T-helper 17 cell (primary cell): ENCODE measurements around the gene FRMD4A. TPM values are rescaled to one million over a fixed set of nuclear protein-coding genes. Genes with fewer than 3 reads are reported as not detected.

ENCODE experiments used
- ATAC-seq: fragments of 150-1000 bp; cut with Tn5 transposase; 2 replicates; pipeline ENCODE4 v1.10.0; 2021; ENCODE audit warnings: mild to moderate bottlenecking, moderate library complexity
- DNase-seq, 3 donors: peaks; one replicate each; pipeline versions ENCODE4 v3.0.0 to v3.0.0-alpha.2; 2020 to 2021
- H3K9me3 ChIP-seq: one replicate; pipeline ENCODE4 v1.7.0; 2013; ENCODE audit warnings: low read length, mild to moderate bottlenecking; ENCODE audit not compliant: control insufficient read depth, poor library complexity, severe bottlenecking
- H3K27ac Mint-ChIP-seq: one replicate; pipeline ENCODE4 v1.8.0; 2022; ENCODE audit warnings: mild to moderate bottlenecking, moderate library complexity, mixed read lengths
- H3K27me3 Mint-ChIP-seq: one replicate; pipeline ENCODE4 v1.8.0; 2022; ENCODE audit warnings: mixed read lengths
- H3K36me3 Mint-ChIP-seq: one replicate; pipeline ENCODE4 v1.8.0; 2022; ENCODE audit warnings: low read depth, mixed read lengths
- H3K4me1 Mint-ChIP-seq: one replicate; pipeline ENCODE4 v1.8.0; 2022; ENCODE audit warnings: mild to moderate bottlenecking, mixed read lengths
- H3K4me3 Mint-ChIP-seq: one replicate; pipeline ENCODE4 v1.8.0; 2022; ENCODE audit warnings: mild to moderate bottlenecking, moderate library complexity, mixed read lengths
- total RNA-seq, 4 donors: library from RNA in 2 of 4; stranded (reverse) in 2 of 4; gene quantifications; one replicate each; pipeline ENCODE4 v1.2.3 and lab custom pipeline; 2022 to 2026

Gene FRMD4A
- total RNA-seq, 2 donors from 2014 or later = 1.3 to 2.7 TPM

- Mint-ChIP-seq H3K36me3 (peaks cover 2% of the 10 kb centered on the region), H3K4me1 (peaks cover 2% of the 10 kb centered on the region), H3K4me3 (no peak overlapping the region), H3K27ac (no peak overlapping the region), H3K27me3 (peaks cover 48% of the 10 kb centered on the region)
- ATAC-seq (no peak), DNase-seq (no peak)
- no peaks in the 10 kb centered on the region for H3K9me3 ChIP-seq
These were observed 230.8 kb downstream of the FRMD4A start for GRCh38 chr10:14099885-14100284.

GRCh38 chr10:14093730-14094484, 236.8 kb downstream of the FRMD4A start:
- no peak for DNase-seq

DNA sequence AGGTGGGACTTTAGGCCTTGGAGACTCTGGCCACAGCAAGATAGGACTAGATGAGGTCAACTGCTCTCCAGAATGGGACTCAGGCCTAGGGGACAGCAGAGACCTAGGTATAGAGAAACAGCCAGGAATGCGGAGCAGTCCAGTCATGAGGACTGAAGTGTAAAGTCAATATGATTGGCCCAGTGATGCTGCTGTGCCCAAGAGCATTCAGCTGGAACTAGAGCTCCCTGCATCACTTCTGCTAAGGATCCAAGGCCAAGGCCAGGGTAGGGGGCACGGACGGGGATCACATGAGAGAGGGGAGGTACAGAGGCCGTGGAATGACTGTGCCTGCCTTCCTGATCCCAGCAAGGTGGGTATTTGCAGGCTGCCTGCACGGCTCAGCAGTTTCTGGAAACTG, 237.9 kb downstream of the FRMD4A start:
- ATAC-seq = no peak
- no peaks in the 10 kb centered on the region for H3K9me3 ChIP-seq
- no peak for DNase-seq
- Mint-ChIP-seq H3K4me3 (no peak overlapping the region), H3K36me3 (peaks cover 4% of the 10 kb centered on the region), H3K4me1 (peaks cover 3% of the 10 kb centered on the region), H3K27me3 (no peaks in the 10 kb centered on the region), H3K27ac (peak overlapping the region; percentile 16)

More at GRCh38 chr10:14093730-14094484, 236.8 kb downstream of the FRMD4A start:
- no peak for ATAC-seq
- Mint-ChIP-seq H3K27ac (peak overlapping the region; percentile 16), H3K4me3 (no peak overlapping the region), H3K4me1 (peaks cover 3% of the 10 kb centered on the region), H3K27me3 (peaks cover 7% of the 10 kb centered on the region), H3K36me3 (peaks cover 4% of the 10 kb centered on the region)
- H3K9me3 ChIP-seq = no peaks in the 10 kb centered on the region

DNA sequence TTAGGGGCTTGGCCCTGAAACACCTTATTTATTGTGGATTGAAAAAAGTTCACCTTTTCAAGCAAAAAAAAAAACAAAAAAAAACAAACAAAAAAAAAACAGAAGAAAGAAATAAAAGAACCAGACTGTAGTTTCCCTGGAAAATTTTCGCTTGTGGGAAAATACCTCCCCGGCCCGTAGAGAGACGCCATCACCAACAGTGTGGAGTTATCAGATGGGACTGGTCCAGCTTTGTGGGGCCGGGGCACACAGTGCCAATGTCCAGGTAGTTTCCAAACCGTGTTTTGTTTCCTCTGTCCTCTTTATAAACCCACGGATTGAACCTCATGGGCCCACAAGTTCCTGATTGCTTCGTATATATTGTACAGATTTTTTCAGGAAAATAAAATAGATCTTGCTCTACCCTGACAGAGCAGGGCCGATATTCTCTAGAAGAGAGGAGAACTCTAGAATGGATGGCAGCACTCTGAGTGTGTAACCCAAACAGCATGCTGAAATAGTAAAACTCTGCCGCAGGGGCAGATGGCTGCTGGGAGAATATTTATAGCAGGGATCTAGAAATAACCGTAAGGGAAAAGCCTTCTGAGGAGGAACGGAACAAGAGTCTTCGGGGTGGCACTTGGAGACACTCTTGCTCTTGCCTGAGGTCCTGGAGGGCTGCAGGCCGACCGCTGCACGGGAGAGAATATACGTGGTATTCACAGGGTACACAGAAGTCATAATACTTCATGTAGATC, 241.0 kb downstream of the FRMD4A start:
- ATAC-seq (no peak), DNase-seq (no peak)
- H3K9me3 ChIP-seq = no peaks in the 10 kb centered on the region
- Mint-ChIP-seq H3K4me1 (peaks cover 3% of the 10 kb centered on the region), H3K4me3 (no peak overlapping the region), H3K36me3 (peaks cover 4% of the 10 kb centered on the region), H3K27me3 (peaks cover 11% of the 10 kb centered on the region), H3K27ac (peak overlapping the region; percentile 91)

DNA sequence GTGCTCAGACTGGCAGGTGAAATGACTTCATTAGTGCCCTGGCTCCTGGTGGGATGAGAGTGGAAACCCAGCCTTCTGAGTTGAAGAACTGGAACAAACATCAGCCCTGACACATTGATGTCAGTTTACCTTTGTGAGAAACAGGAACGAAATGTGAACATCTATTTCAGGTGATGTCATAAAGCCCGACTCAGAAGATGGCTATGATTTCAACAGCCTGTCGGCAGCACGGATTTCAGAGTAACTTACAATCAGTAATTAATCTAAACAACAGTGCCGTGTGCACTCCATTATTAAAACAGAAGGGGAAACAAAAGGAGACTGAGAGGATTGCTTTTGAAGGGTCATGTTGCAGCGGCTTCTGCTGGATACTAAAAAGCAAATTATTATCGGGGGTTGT, 243.2 kb downstream of the FRMD4A start:
- H3K36me3 Mint-ChIP-seq = peaks cover 4% of the 10 kb centered on the region
- H3K4me1 Mint-ChIP-seq = peaks cover 3% of the 10 kb centered on the region
- H3K27ac Mint-ChIP-seq = no peak overlapping the region
- DNase-seq = no peak
- H3K4me3 Mint-ChIP-seq = no peak overlapping the region
- ATAC-seq = no peak
- H3K27me3 Mint-ChIP-seq = peaks cover 16% of the 10 kb centered on the region
- no peaks in the 10 kb centered on the region for H3K9me3 ChIP-seq

DNA sequence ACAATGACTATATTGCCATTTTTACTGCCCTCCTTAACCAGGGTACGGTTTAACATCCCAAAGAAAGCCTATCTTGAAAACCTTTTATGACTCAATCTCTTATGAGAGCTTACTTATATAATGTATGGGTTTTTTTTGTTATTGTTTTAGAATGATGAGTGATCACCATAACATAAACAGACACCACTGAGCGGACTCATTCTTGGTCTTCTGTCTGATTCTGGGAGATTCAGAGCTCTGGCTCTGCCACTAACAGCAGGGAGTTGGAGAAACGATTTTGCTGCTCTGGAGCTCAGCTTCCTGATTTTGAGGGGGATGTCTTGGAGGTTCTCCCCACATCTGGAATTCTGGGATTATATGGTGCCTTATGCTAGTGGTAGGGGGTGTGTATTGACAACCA, 244.1 kb downstream of the FRMD4A start:
- ATAC-seq = no peak
- peaks cover 4% of the 10 kb centered on the region for H3K36me3 Mint-ChIP-seq
- H3K27ac Mint-ChIP-seq = no peak overlapping the region
- H3K27me3 Mint-ChIP-seq = peaks cover 16% of the 10 kb centered on the region
- no peak overlapping the region for H3K4me3 Mint-ChIP-seq
- no peaks in the 10 kb centered on the region for H3K9me3 ChIP-seq
- no peak for DNase-seq
- peaks cover 3% of the 10 kb centered on the region for H3K4me1 Mint-ChIP-seq

DNA sequence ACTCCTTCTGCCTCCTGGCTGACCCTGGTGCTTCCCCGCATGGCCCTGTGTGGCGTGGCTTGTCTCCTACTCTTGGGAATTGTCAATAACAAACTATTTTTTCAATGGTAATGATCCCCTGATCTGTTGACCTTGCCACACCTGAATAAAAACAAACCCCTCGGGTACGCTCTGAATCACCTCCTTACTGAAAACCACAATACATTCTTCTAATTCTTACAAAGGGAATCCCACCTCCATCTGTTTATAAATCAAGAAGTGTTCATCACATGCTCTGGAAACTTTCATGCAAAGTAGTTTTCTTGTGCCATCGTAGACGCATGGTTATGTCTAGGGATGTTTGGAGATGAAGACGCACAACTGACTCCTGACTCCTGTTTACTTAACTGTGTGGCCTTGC, 245.8 kb downstream of the FRMD4A start:
- no peaks in the 10 kb centered on the region for H3K9me3 ChIP-seq
- ATAC-seq (no peak), DNase-seq (no peak)
- Mint-ChIP-seq H3K4me3 (no peak overlapping the region), H3K36me3 (no peaks in the 10 kb centered on the region), H3K27ac (no peak overlapping the region), H3K27me3 (peaks cover 23% of the 10 kb centered on the region), H3K4me1 (no peaks in the 10 kb centered on the region)

DNA sequence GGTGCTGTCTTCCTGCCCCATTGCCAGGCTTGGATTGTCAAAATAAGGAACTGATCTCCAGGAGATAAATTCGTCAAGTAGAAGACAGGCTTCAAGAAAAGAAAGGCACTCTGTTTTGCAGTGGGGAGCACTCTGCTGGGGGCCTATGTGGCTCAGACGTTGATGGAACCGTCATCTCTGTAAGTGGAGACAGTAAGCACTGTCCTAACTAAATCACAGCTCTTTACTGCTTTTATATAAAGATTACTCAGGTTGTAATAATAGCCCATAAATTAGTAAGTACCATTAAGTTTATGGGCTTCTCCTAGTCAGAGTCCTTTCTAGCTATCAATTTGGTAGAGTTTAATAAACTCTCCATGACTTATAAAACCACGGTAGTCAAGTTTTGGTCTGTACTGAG, 249.9 kb downstream of the FRMD4A start:
- no peak overlapping the region for H3K4me3 Mint-ChIP-seq
- no peak overlapping the region for H3K27ac Mint-ChIP-seq
- H3K9me3 ChIP-seq = peaks cover 5% of the 10 kb centered on the region
- H3K27me3 Mint-ChIP-seq = peaks cover 41% of the 10 kb centered on the region
- DNase-seq (no peak), ATAC-seq (no peak)
- no peaks in the 10 kb centered on the region for H3K36me3 Mint-ChIP-seq
- H3K4me1 Mint-ChIP-seq = no peaks in the 10 kb centered on the region

DNA sequence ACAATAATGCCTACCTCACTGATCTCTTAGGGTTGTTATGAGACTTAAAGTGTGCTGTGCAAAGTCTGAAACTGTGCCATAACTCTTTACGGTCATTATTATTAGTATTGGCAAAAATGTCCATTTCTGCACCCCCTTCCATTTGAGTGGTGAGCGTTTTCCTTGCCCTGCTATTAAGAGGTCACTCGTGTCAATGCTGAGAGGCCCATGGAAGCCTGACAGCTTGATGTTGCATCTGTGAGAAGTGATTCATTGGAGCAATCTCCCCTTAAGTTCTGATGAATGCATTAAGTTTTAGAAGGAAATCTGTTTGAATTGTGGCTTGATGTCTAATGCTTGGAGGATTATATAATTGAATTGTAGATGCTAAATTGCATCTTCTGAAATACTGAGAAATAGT, 253.3 kb downstream of the FRMD4A start:
- no peak overlapping the region for H3K27ac Mint-ChIP-seq
- peaks cover 39% of the 10 kb centered on the region for H3K27me3 Mint-ChIP-seq

DNA sequence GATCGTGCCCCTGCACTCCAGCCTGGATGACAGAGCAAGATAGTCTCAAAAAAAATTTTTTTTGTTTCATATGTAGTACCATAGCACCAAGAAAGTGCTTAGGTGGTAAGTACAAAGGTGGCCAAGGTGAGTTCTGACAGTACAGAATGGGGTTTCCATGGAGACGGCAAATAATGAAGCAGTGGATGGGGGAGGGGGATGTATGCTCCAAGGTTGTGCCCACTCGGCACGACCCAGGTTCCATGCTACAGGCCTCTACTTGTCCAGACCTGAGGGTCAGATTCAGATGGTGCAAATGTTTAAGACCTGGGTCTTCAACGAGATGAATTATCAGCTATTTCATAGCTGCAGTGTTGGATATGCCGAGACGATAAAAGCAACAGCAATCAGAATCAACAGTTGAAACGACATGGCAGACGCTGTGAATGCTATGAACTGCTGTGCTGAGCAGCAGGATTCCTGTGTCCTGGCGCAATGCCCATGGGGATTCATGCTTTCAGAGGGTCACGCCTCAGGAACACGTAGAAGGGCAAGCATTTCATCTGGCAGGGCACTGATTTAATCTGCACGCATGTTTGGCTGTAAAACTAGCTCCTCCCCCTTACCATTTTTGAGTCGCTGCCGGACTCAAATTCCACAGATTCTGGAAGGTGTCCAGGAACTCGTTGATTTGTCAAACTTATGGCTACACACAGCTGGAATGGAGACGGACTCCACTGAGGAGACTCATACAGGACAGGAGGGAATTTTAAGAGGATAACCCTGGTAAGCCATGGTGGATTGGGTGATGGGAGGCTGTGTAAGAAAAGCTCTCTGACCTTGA, 256.5 kb downstream of the FRMD4A start:
- no peaks in the 10 kb centered on the region for H3K4me1 Mint-ChIP-seq
- H3K9me3 ChIP-seq = peaks cover 9% of the 10 kb centered on the region
- no peak overlapping the region for H3K27ac Mint-ChIP-seq
- peaks cover 38% of the 10 kb centered on the region for H3K27me3 Mint-ChIP-seq
- DNase-seq (no peak), ATAC-seq (no peak)
- H3K36me3 Mint-ChIP-seq = peaks cover 2% of the 10 kb centered on the region
- H3K4me3 Mint-ChIP-seq = no peak overlapping the region

More for the DNA sequence above, 253.3 kb downstream of the FRMD4A start:
- Mint-ChIP-seq H3K4me3 (no peak overlapping the region), H3K36me3 (peaks cover 2% of the 10 kb centered on the region), H3K4me1 (no peaks in the 10 kb centered on the region)
- DNase-seq (no peak), ATAC-seq (no peak)
- H3K9me3 ChIP-seq = peaks cover 5% of the 10 kb centered on the region

- H3K9me3 ChIP-seq = peaks cover 4% of the 10 kb centered on the region
- ATAC-seq (no peak), DNase-seq (no peak)
- peaks cover 2% of the 10 kb centered on the region for H3K36me3 Mint-ChIP-seq
- no peak overlapping the region for H3K27ac Mint-ChIP-seq
- no peaks in the 10 kb centered on the region for H3K4me1 Mint-ChIP-seq
- no peak overlapping the region for H3K4me3 Mint-ChIP-seq
- peaks cover 32% of the 10 kb centered on the region for H3K27me3 Mint-ChIP-seq
These were observed 258.2 kb downstream of the FRMD4A start for GRCh38 chr10:14072541-14072940.

GRCh38 chr10:14071956-14072355, 258.8 kb downstream of the FRMD4A start:
- H3K4me3 Mint-ChIP-seq = no peak overlapping the region
- H3K27ac Mint-ChIP-seq = no peak overlapping the region
- ATAC-seq (no peak), DNase-seq (no peak)
- H3K27me3 Mint-ChIP-seq = peaks cover 32% of the 10 kb centered on the region
- peaks cover 4% of the 10 kb centered on the region for H3K9me3 ChIP-seq
- H3K36me3 Mint-ChIP-seq = peaks cover 2% of the 10 kb centered on the region
- H3K4me1 Mint-ChIP-seq = no peaks in the 10 kb centered on the region

GRCh38 chr10:14068601-14069250, 262.0 kb downstream of the FRMD4A start:
- peaks cover 2% of the 10 kb centered on the region for H3K36me3 Mint-ChIP-seq
- no peak overlapping the region for H3K27ac Mint-ChIP-seq
- peaks cover 4% of the 10 kb centered on the region for H3K9me3 ChIP-seq
- no peak overlapping the region for H3K4me3 Mint-ChIP-seq
- no peak for DNase-seq
- no peak for ATAC-seq
- H3K27me3 Mint-ChIP-seq = peaks cover 23% of the 10 kb centered on the region
- no peaks in the 10 kb centered on the region for H3K4me1 Mint-ChIP-seq
